Glutamatergic neuron (in vitro differentiated cells): ENCODE data around the gene MSMB. TPM values are rescaled to one million over a fixed set of nuclear protein-coding genes. Genes with fewer than 3 reads are reported as not detected.
"Not testable (repeated sequence)": the region's sequence is repeated elsewhere in the genome, so short reads cannot be mapped to it uniquely, and the experiment has no call there.

Experiments used
- DNase-seq: peaks from one replicate; pipeline ENCODE4 v3.0.0; 2022
- H3K27ac Mint-ChIP-seq: one replicate; pipeline ENCODE4 v1.8.0; 2020; ENCODE audit warnings: mild to moderate bottlenecking, mixed read lengths, inconsistent platforms; ENCODE audit not compliant: unreplicated experiment
- H3K27me3 Mint-ChIP-seq: one replicate; pipeline ENCODE4 v1.8.0; 2020; ENCODE audit warnings: mild to moderate bottlenecking, moderate library complexity, mixed read lengths, inconsistent platforms; ENCODE audit not compliant: unreplicated experiment
- H3K36me3 Mint-ChIP-seq: one replicate; pipeline ENCODE4 v1.8.0; 2020; ENCODE audit warnings: mild to moderate bottlenecking, mixed read lengths, inconsistent platforms; ENCODE audit not compliant: unreplicated experiment
- H3K4me1 Mint-ChIP-seq: one replicate; pipeline ENCODE4 v1.8.0; 2020; ENCODE audit warnings: mild to moderate bottlenecking, low read depth, mixed read lengths, inconsistent platforms; ENCODE audit not compliant: unreplicated experiment
- H3K4me3 Mint-ChIP-seq: one replicate; pipeline ENCODE4 v1.8.0; 2020; ENCODE audit warnings: mild to moderate bottlenecking, mixed read lengths, inconsistent platforms; ENCODE audit not compliant: unreplicated experiment
- H3K9me3 Mint-ChIP-seq: one replicate; pipeline ENCODE4 v1.8.0; 2020; ENCODE audit warnings: mild to moderate bottlenecking, moderate library complexity, mixed read lengths, inconsistent platforms; ENCODE audit not compliant: unreplicated experiment
- CTCF ChIP-seq: fragments of 200-600 bp; sonication (generic); IDR thresholded peaks from one replicate; pipeline ENCODE4 v1.5.0; 2021; ENCODE audit not compliant: partially characterized antibody, unreplicated experiment
- total RNA-seq: library from RNA; stranded (reverse); fragmentation: NEBNext Ultra II Directional; extraction: Animal tissue kit (Norgen Biotek cat#: 25700); gene quantifications from one replicate; pipeline ENCODE4 v1.2.1, GENCODE V29; 2021; ENCODE audit not compliant: unreplicated experiment

Gene MSMB
- total RNA-seq, 1 donor from 2014 or later: not detected

- Mint-ChIP-seq H3K27me3 (no peaks in the 10 kb centered on the region), H3K36me3 (no peaks in the 10 kb centered on the region), H3K4me1 (peaks cover 4% of the 10 kb centered on the region), H3K9me3 (no peaks in the 10 kb centered on the region), H3K27ac (no peak overlapping the region), H3K4me3 (no peak overlapping the region)
- no peak for DNase-seq
- no peak for TF ChIP-seq CTCF
Measured at GRCh38 chr10:46091828-46092523, 45.9 kb upstream of the MSMB start.

DNA sequence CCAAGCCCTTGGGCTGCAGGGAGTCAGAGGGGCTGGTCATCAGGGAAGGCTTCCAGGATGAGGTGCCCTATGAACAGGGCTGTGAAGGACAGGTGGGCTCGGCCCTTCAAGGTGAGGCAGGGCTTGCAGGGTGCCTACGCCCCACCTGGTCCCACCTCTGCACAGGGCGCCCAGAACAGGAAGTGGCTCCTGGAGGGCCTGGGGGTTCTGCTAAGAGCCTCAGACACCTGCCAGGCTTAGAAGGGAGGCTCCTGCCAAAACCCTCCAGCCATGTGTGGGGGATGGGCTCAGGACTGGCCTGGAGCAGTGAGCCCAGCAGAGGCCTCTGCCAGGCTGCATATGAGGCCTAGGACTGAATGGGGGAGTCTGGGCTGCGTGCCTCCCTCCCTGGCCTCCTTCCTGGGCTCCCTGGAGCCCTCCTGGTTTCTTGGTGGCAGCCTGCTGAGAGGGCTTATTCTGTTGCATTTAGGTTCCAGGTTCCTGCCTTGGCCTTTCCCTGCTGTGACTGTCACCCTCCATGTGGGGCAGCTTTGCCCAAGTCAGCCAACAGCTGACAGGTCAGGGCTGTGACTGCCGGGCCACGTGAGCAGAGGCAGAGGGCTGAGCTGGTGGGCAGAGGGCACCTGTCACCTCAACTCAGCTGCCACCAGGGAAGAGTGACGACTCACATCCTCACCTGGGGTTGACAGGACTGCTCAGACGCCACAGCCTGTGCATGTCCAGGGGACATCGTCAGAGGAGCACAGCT is 45.2 kb upstream of the MSMB start:
- Mint-ChIP-seq H3K27ac (no peak overlapping the region), H3K27me3 (no peaks in the 10 kb centered on the region), H3K4me1 (peaks cover 4% of the 10 kb centered on the region), H3K4me3 (no peak overlapping the region), H3K36me3 (no peaks in the 10 kb centered on the region), H3K9me3 (no peaks in the 10 kb centered on the region)
- no peak for TF ChIP-seq CTCF
- no peak for DNase-seq

DNA sequence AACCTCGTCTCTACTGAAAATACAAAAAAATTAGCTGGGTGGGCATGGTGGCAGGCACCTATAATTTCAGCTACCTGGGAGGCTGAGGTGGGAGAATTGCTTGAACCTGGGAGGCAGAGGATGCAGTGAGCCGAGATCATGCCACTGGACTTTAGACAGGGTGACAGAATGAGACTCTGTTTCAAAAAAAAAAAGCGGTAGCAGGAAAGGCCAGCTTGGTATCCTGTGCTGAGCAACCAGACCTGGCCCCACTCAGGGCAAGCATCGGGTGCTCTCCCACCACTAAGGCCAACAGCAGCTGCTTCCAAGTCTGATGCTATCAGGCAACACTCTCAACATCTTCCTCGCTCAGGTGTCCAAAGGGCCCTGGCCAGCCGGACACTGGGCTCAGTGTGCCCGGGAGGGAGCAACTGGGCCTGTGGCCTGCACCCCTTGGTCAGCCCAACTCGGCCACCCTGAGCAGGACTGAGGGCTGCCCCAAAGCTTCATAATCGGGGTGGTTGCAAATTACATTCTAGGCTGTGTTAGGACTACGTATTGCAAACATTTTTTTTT is 44.3 kb upstream of the MSMB start:
- H3K9me3 Mint-ChIP-seq: no peaks in the 10 kb centered on the region
- H3K27me3 Mint-ChIP-seq: no peaks in the 10 kb centered on the region
- peaks cover 4% of the 10 kb centered on the region for H3K4me1 Mint-ChIP-seq
- H3K36me3 Mint-ChIP-seq: no peaks in the 10 kb centered on the region
- no peak for DNase-seq
- TF ChIP-seq CTCF: no peak
- no peak overlapping the region for H3K4me3 Mint-ChIP-seq
- no peak overlapping the region for H3K27ac Mint-ChIP-seq

- not testable (repeated sequence) for H3K4me1 Mint-ChIP-seq, H3K9me3 Mint-ChIP-seq, H3K36me3 Mint-ChIP-seq, H3K4me3 Mint-ChIP-seq, H3K27ac Mint-ChIP-seq, H3K27me3 Mint-ChIP-seq, DNase-seq
Measured at GRCh38 chr10:46087381-46087780, 41.3 kb upstream of the MSMB start.

- Mint-ChIP-seq H3K4me3 (no peak overlapping the region), H3K27ac (no peak overlapping the region), H3K9me3 (no peaks in the 10 kb centered on the region), H3K27me3 (no peaks in the 10 kb centered on the region), H3K36me3 (no peaks in the 10 kb centered on the region), H3K4me1 (no peaks in the 10 kb centered on the region)
- DNase-seq: no peak
- no peak for TF ChIP-seq CTCF
Measured at GRCh38 chr10:46084321-46085165, 38.5 kb upstream of the MSMB start.
